ENCODE results near the gene ANGEL1.

ANGEL1 gene

DNA sequence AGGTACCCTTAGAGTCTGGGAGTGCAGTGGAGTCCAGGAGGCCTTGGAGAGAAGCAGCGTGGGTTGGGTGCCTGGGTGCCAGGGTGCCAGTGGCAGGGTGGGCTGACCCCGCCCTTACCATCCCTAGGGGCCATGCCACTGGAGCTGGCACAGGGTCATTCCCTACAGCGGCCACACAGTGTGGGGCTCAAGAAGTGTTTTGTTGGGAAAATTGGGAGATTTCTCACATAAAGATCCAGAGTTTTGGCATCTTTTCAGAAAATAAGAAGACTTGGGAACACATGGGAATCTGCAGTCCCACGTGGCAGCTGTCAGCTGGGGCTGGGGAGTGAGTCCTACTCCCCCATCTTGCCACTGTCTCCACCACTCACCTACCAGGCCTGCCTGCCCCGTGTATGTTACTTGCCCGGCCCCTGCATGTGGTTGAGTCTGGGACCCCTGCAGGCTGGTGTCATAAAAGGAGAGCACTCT lies 47.2 kb downstream of the ANGEL1 start:
- DNase-seq (ENCODE audit: low spot score): no peak

GRCh38 chr14:76763096-76764041 lies 49.3 kb downstream of the ANGEL1 start:
- no peak for DNase-seq (ENCODE audit: low spot score)

DNA sequence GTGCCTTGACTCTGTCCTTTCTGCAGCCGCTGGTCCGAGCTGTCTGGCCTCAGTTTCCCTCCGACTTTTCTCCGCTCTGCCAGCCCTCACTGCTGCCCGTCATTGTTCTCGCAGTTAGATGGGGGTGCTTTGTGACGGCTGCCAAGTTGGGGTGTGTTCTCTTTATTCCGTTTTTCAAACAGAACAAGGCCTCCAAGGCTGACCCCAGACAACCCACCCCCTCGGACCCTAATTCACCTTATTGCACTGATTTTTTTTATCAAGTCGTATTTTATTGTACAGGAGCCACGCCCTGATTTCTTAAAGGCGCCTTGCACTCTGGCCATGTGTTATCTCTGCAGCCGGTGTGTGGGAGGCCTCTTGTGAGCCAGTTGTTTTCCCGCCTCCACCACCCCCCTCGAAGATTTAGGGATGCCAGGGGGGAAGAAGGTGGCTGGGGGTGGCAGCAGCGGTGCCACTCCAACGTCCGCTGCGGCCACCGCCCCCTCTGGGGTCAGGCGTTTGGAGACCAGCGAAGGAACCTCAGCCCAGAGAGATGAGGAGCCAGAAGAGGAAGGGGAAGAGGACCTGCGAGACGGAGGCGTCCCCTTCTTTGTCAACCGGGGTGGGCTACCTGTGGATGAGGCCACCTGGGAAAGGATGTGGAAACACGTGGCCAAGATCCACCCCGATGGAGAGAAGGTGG lies 50.1 kb downstream of the ANGEL1 start:
- no peak for DNase-seq (ENCODE audit: low spot score)

DNA sequence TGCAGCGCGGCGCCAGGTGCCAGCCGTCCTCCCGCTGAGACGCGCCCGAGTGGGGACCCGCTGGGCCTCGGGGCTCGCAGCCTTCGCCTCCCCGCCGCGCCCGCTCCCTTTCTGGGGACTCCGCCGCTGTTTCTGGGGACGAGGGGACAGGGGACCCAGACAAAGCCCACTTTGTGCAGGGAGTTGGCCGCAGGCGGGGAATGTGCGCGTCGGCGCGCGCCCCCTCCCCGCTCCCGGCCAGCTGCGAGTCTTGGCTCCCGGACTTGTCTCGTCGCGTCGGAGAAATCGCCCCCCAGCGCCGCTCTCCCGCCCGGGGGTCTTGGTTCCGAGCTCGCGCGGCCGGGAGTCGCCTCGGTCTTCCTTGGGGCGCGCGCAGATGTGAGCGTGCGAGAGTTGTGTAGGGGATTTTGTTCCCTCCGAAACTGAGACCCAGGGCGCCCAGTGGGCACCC lies 50.7 kb downstream of the ANGEL1 start:
- no peak for DNase-seq (ENCODE audit: low spot score)

DNA sequence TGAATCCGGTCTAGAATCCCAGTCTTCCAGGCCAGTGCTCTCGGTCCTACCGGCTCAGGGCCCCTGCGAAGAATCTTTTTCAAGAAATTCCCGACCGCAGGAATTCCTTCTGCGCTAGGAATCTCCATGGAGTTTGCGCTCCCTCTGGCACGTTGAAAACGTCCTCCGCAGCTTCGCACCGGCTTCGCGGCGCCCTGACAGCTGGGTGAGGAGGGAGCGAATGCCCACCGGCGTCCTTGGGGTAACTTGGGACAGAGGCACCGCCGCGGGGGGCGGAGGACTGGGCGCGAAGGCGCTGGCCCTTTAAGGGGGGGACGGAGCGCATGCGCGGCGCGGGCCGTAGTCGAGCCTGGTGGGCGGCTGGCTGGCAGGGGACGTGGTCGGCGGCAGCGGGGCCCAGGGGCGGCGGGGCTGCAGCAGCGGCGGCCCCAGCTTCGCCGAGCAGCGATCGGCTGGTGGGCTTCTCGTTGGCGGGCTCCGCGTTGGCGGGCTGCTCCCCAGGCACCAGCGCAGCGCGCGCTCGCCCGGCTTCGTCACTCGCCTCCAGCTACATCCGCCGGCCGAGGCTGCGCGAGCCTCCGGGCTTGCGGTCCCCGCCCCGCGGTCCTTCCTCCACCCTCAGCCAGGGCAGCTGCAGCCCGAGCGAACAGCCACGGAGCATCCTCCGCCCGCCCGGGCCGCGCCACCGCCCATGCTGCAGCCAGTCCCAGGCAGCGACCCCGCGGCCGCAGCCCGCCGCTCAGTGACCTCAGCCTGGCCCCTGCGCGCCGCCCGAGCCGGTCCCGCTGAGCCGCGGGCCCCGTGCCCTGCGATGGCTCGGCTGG lies 51.3 kb downstream of the ANGEL1 start, which contains the start of gene VASH1:
VASH1 (plus strand) TSS at position 333 of the 824 bp plus-strand sequence. CDS start 1,354 bp downstream, outside the sequence.
- peak; percentile 53 for DNase-seq (ENCODE audit: low spot score)

DNA sequence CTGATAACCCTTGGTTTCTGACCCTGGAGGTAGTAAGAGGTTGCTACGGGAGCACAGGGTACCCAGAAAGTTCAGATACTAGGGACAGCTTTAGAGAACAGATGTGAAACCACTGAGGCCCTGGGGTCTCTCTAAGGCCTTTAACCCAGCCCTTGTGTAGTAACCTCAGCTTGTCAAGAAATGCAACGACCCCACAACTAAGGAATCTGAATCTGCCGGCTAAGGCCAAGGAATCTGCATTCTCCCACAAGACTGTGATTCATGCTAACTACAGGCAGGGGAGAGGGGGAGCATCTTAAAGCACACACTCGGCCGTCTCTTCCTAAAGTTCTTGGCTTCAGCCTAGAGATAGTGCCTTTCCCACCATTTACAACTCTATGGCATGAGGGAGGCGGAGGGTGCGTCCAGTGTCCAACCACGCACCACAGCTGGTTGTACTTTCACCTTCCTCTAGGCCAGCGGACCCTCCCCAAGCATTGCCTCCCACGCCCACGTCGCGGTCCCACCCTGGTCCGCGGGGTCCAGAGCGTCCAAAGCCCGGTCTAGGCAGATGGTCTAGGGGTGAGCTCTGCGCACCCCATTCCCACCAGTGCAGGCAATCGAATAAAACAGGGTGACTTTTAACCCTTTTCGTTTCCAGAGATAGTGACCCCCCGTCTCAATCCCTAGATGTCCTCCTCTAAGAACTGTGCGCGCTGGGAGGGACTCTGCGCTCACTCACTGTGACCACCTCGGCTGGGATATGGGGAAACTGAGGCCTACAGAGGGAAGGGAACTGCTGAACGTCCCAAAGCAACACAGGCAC lies 52.1 kb downstream of the ANGEL1 start:
- DNase-seq (ENCODE audit: low spot score): no peak

GRCh38 chr14:76759589-76759988 lies 53.1 kb downstream of the ANGEL1 start:
- DNase-seq (ENCODE audit: low spot score): no peak

DNA sequence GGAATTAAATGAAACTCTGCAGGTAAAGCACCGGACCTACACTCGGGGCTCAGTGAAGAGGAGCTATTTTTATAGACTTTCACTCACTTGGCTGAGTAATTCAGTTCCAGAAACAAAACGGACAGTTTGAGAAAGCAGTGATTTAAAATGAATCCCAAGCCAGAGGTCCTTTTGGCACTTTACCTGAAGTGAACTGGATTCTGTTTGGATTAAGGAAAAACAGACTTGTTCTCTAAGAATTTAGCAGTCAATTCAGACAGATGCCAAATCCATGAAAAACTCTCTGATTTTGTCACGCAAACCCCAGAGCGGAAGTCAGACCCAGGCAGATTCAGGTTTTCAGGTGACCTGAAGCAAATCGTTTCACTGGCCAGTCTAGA lies 56.3 kb downstream of the ANGEL1 start:
- no peak for DNase-seq (ENCODE audit: low spot score)

DNA sequence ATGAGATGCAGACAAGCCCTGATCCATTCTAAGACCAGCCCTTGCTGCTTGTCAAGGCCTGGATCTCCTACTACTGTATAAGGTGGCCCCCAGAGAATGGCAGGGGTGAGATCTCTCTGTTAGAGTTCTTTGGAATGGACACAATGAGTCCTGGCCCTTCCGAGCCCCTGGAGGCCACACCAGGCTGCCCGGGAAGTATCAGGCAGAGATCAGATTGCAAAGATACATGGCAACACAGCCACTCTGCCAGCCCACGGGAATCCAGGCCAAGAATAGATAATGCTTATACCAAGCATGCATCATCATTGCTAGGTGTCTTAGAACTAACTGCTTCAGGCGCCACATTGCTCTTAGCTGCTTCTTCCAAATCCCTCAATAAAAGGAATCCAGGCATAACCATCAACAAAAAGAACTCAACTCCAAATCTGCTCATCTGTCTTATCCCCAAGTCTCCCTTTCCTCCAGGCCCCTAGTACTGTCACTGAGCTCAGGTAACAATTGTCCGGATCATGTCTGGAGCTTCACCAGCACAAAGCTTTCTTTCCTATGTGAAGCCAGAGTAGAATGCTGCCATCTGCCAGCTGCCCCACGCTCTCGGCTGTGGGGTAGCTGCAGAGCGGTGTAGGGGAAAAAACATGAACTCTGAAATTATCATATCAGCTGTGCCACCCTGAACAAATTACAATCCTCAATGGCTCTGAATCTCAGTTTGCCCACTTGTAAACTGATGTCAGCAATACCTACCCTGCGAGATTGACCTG lies 56.9 kb downstream of the ANGEL1 start:
- DNase-seq (ENCODE audit: low spot score): no peak

GRCh38 chr14:76754586-76754985 lies 58.1 kb downstream of the ANGEL1 start:
- DNase-seq (ENCODE audit: low spot score): no peak

DNA sequence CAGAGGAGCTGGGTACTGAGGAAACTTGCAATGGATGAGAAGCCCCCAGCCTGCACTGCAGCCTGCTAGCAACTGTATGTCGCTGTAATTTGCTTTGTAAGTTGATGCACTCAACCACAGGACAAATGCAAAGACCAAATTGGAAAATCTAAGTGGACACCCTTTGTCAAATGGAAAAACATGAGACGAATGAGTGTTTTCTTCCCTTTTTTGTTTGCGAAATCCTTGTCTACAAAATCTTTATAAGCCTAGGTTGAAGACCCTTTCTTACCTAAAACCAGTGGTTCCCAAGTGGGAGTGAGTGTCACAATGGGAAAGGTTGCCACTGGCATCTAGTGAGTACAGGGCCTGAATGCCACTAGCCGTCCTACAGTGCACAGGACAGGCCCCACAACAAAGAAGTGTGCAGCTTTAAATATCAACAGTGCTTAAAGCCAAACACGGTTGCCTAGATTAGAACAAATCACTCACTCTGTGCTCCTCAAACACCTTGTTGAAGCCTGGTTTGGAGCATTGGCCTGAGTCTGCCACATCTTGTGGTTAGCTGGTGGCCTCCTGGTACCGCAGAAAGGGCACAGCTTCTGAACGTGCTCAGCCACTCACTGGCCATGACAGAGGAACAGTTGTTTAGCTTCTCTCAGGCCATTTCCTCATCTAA lies 59.0 kb downstream of the ANGEL1 start:
- no peak for DNase-seq (ENCODE audit: low spot score)

DNA sequence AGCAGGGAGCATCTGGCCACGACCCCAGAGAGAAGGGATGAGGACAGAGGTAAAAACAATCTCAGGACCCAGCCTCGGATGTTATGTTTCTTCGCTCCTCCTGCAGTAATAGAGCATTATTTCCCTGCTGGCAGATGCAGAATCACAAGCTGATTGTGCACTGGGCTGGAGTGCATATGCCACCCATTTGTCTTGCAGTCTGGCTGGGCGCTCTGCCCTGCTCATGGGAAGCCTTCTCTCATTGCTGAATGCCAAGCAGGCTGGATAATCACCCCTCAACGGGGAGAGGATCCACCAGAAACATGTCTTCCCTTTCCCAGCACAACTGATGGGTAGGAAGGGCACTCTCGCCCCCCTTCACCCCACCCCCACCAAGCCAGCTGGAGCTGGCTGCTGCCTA lies 59.9 kb downstream of the ANGEL1 start:
- no peak for DNase-seq (ENCODE audit: low spot score)

GRCh38 chr14:76742966-76743365 lies 69.7 kb downstream of the ANGEL1 start:
- DNase-seq (ENCODE audit: low spot score): no peak

- no peak for DNase-seq (ENCODE audit: low spot score)
Measured at GRCh38 chr14:76742185-76742584, 70.5 kb downstream of the ANGEL1 start.

DNA sequence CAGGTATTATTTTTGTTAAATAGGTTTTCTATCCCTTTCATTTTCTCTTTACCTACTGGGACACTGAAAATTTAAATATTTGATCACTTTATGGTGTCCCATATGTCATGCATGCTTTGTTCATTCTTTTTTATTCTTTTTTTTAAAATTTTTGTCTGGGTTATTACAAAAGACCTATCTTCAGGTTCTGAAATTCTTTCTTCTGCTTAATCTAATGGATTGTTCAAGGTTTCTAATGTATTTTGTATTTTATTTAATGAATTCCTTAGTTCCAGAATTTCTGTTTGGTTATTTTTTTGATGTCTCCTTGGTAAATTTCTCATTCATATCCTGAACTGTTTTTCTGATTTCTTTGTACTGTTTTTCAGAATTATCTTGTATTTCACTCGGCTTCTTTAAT lies 71.6 kb downstream of the ANGEL1 start:
- DNase-seq (ENCODE audit: low spot score): no peak

All from SK-N-DZ (cell line).